HepG2 (cell line): ENCODE results near the gene DCAF8. TPM values are rescaled to one million over a fixed set of nuclear protein-coding genes. Genes with fewer than 3 reads are reported as not detected.

Experiments
- ASH2L ChIP-seq: fragments of 300-600, 200-600 bp; sonication (generic); IDR thresholded peaks from 2 replicates; pipeline ENCODE4 v1.7.0; 2017; ENCODE audit warnings: low read depth, mild to moderate bottlenecking, moderate library complexity, mixed read lengths, low read length; ENCODE audit not compliant: insufficient read length
- ATF1 ChIP-seq: IDR thresholded peaks from 2 replicates; pipeline ENCODE4 v1.6.1; 2016; ENCODE audit warnings: mild to moderate bottlenecking, control low read depth
- CHD4 ChIP-seq: fragments of 200-600 bp; sonication (generic); IDR thresholded peaks from 2 replicates; pipeline ENCODE4 v1.7.0; 2017; ENCODE audit warnings: mild to moderate bottlenecking, low read length, borderline replicate concordance
- IRF1 ChIP-seq: sonication (generic); formaldehyde crosslinking; IDR thresholded peaks from 2 replicates; pipeline ENCODE4 v1.4.0; 2020; ENCODE audit warnings: low read depth, mild to moderate bottlenecking, missing genetic modification reagents
- KLF6 ChIP-seq: IDR thresholded peaks from 2 replicates; pipeline ENCODE4 v1.8.0; 2016; ENCODE audit warnings: missing biosample characterization, missing genetic modification reagents
- NFKB2 ChIP-seq: sonication (generic); formaldehyde crosslinking; IDR thresholded peaks from 2 replicates; pipeline ENCODE4 v1.4.0; 2020; ENCODE audit warnings: missing genetic modification reagents, borderline replicate concordance
- SIN3A ChIP-seq: IDR thresholded peaks from 2 replicates; pipeline ENCODE4 v1.6.1; 2011; ENCODE audit warnings: low read depth, mild to moderate bottlenecking, control low read depth, low read length, borderline replicate concordance
- TAF1 ChIP-seq: sonication (generic); formaldehyde crosslinking; IDR thresholded peaks from 2 replicates; pipeline ENCODE4 v1.4.0; 2020; ENCODE audit warnings: missing genetic modification reagents
- ZBTB38 ChIP-seq: sonication (generic); formaldehyde crosslinking; IDR thresholded peaks from 2 replicates; pipeline ENCODE4 v1.5.1; 2020; ENCODE audit warnings: mild to moderate bottlenecking, missing genetic modification reagents
- ZBTB4 ChIP-seq: sonication (generic); formaldehyde crosslinking; IDR thresholded peaks from 2 replicates; pipeline ENCODE4 v1.4.0; 2020; ENCODE audit warnings: missing genetic modification reagents, mild to moderate bottlenecking, borderline replicate concordance
- ZMYM3 ChIP-seq: sonication (generic); formaldehyde crosslinking; IDR thresholded peaks from 2 replicates; pipeline ENCODE4 v1.5.1; 2020; ENCODE audit warnings: mild to moderate bottlenecking, missing genetic modification reagents
- ZNF124 ChIP-seq: sonication (generic); formaldehyde crosslinking; IDR thresholded peaks from 2 replicates; pipeline ENCODE4 v1.4.0; 2020; ENCODE audit warnings: missing genetic modification reagents
- ZNF205 ChIP-seq: IDR thresholded peaks from 2 replicates; pipeline ENCODE4 v1.6.1; 2018; ENCODE audit warnings: missing biosample characterization, missing genetic modification reagents
- ZNF331 ChIP-seq: sonication (generic); formaldehyde crosslinking; IDR thresholded peaks from 2 replicates; pipeline ENCODE4 v1.4.0; 2020; ENCODE audit warnings: missing genetic modification reagents
- ZNF543 ChIP-seq: sonication (generic); formaldehyde crosslinking; IDR thresholded peaks from 2 replicates; pipeline ENCODE4 v1.4.0; 2020; ENCODE audit warnings: mild to moderate bottlenecking, missing genetic modification reagents
- ZNF549 ChIP-seq: sonication (generic); formaldehyde crosslinking; IDR thresholded peaks from 2 replicates; pipeline ENCODE4 v1.5.0; 2020; ENCODE audit warnings: missing genetic modification reagents
- ZNF724P ChIP-seq: sonication (generic); formaldehyde crosslinking; IDR thresholded peaks from 2 replicates; pipeline ENCODE4 v1.8.0; 2022; ENCODE audit warnings: missing genetic modification reagents, borderline replicate concordance
- ZNF775 ChIP-seq: sonication (generic); formaldehyde crosslinking; IDR thresholded peaks from 2 replicates; pipeline ENCODE4 v1.4.0; 2020; ENCODE audit warnings: missing genetic modification reagents, mild to moderate bottlenecking, moderate library complexity, borderline replicate concordance
- ZNF891 ChIP-seq: sonication (generic); formaldehyde crosslinking; IDR thresholded peaks from 2 replicates; pipeline ENCODE4 v1.5.0; 2020; ENCODE audit warnings: mild to moderate bottlenecking, missing genetic modification reagents
- polyA plus RNA-seq, 8 experiments: library from polyadenylated mRNA; depleted of rRNA in 3 of 8; stranded (reverse) in 7 of 8; unstranded in 1 of 8; fragments of >200 nt; fragmentation: Illumina TruSeq in 4 of 8; extraction: Trizol in 4 of 8; gene quantifications; 2 replicates each; pipeline versions ENCODE4 v1.2.1 to v1.2.3, GENCODE V29; 2011 to 2016; ENCODE audit warnings: low read depth in 4 of 8, missing spikeins in 1 of 8, mixed read lengths in 1 of 8; ENCODE audit not compliant: insufficient read depth in 1 of 8
- total RNA-seq, 5 experiments: library from RNA; depleted of rRNA; stranded (reverse); fragments of >200 nt; fragmentation: Illumina TruSeq; extraction: Trizol; gene quantifications; 2 replicates each; pipeline ENCODE4 v1.2.3, GENCODE V29; 2016; ENCODE audit warnings: low read depth in 1 of 5
- TF ChIP-seq, protein P1 (sequence below): sonication (generic); formaldehyde crosslinking; conservative IDR thresholded peaks from 2 replicates; pipeline ENCODE4 v1.4.0; 2020; ENCODE audit warnings: missing genetic modification reagents
- TF ChIP-seq, protein P2 (sequence below): sonication (generic); formaldehyde crosslinking; IDR thresholded peaks from 2 replicates; pipeline ENCODE4 v1.4.0; 2020; ENCODE audit warnings: missing genetic modification reagents, borderline replicate concordance

The DCAF8 gene
- total and polyA plus RNA-seq, 2 of the 13 experiments (the other 11 are each of a cell fraction or from before 2014, with no cell fraction given), result 73.4 to 79.8 TPM

DNA sequence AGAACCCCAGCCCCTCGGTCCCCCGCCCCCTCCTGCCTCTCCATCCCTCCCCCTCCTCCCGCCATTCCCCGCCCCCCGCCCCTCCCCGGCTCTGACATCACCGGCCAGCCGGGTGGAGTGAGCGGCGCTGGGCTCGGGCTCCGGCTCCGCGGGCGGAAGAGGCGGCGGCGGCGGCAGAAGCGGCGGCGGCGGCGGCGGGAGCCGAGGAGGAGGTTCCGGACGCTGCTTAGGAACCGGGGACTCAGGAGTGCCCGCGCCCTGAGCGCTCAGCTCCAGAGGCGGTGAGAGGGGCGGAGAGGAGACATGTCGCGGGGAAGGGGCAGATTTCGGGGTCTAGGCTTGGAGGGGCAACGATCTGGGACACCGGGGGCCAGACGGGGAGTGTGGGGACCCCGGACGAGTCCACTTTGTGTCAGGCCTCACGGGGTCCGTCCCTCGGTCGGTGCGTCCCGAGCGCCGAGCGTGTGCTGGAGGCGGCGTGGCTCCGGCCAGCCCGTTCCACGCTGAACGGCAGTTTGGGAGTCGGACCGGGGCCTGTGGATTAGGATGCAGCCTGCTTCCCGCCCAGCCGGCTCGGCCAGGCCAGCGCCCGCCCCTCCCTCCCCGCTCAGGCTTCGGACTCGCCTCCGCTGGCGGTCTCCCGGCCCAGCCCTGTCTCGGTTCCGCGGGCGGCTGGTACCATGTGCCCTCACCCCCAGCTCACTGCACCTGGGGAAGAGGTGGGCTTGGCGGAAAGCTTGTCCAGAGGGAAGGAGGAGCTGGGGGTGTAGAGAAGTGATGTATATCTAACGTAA, 56.9 kb downstream of the DCAF8 start, which contains the start of gene PEA15 (continued):
- no peak for TF ChIP-seq ATF1 (CRISPR knock-in tag)
- TF ChIP-seq ZNF543 (CRISPR knock-in tag), result no peak
- TF ChIP-seq ZNF775, result no peak
- TF ChIP-seq, protein P1, sequence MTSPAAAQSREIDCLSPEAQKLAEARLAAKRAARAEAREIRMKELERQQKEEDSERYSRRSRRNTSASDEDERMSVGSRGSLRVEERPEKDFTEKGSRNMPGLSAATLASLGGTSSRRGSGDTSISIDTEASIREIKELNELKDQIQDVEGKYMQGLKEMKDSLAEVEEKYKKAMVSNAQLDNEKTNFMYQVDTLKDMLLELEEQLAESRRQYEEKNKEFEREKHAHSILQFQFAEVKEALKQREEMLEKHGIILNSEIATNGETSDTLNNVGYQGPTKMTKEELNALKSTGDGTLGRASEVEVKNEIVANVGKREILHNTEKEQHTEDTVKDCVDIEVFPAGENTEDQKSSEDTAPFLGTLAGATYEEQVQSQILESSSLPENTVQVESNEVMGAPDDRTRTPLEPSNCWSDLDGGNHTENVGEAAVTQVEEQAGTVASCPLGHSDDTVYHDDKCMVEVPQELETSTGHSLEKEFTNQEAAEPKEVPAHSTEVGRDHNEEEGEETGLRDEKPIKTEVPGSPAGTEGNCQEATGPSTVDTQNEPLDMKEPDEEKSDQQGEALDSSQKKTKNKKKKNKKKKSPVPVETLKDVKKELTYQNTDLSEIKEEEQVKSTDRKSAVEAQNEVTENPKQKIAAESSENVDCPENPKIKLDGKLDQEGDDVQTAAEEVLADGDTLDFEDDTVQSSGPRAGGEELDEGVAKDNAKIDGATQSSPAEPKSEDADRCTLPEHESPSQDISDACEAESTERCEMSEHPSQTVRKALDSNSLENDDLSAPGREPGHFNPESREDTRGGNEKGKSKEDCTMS (CRISPR knock-in tag), result no peak
- TF ChIP-seq KLF6 (CRISPR knock-in tag), result no peak
- TF ChIP-seq ZNF205, result no peak
- no peak for TF ChIP-seq CHD4
- no peak for TF ChIP-seq ZNF124 (CRISPR knock-in tag)
- no peak for TF ChIP-seq SIN3A
- TF ChIP-seq ZMYM3 (CRISPR knock-in tag), result no peak
- no peak for TF ChIP-seq ZNF549 (CRISPR knock-in tag)
- TF ChIP-seq TAF1 (CRISPR knock-in tag), result no peak
- TF ChIP-seq ZNF724P (CRISPR knock-in tag), result peak; percentile 63; the same call in 1 of the 2 replicates
- peak; percentile 26; the same call in 1 of the 2 replicates for TF ChIP-seq ZBTB38
- TF ChIP-seq, protein P2, sequence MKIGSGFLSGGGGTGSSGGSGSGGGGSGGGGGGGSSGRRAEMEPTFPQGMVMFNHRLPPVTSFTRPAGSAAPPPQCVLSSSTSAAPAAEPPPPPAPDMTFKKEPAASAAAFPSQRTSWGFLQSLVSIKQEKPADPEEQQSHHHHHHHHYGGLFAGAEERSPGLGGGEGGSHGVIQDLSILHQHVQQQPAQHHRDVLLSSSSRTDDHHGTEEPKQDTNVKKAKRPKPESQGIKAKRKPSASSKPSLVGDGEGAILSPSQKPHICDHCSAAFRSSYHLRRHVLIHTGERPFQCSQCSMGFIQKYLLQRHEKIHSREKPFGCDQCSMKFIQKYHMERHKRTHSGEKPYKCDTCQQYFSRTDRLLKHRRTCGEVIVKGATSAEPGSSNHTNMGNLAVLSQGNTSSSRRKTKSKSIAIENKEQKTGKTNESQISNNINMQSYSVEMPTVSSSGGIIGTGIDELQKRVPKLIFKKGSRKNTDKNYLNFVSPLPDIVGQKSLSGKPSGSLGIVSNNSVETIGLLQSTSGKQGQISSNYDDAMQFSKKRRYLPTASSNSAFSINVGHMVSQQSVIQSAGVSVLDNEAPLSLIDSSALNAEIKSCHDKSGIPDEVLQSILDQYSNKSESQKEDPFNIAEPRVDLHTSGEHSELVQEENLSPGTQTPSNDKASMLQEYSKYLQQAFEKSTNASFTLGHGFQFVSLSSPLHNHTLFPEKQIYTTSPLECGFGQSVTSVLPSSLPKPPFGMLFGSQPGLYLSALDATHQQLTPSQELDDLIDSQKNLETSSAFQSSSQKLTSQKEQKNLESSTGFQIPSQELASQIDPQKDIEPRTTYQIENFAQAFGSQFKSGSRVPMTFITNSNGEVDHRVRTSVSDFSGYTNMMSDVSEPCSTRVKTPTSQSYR, result peak; percentile 33; the same call in 1 of the 2 replicates
- TF ChIP-seq ASH2L, result peak; percentile 52
- no peak for TF ChIP-seq IRF1 (CRISPR knock-in tag)
- peak; percentile 56; the same call in 1 of the 2 replicates for TF ChIP-seq ZNF891 (CRISPR knock-in tag)
- TF ChIP-seq ZNF331 (CRISPR knock-in tag), result no peak
- TF ChIP-seq ZBTB4 (CRISPR knock-in tag), result no peak
- peak; percentile 55; the same call in 1 of the 2 replicates for TF ChIP-seq NFKB2
